DMS53 treated with DMSO at 0.1 percent for 48 hours (cell line): ENCODE data around the gene C13orf46.

ENCODE experiments used
- DNase-seq: peaks from one replicate; lab custom pipeline; 2025; ENCODE audit not compliant: unreplicated experiment; lab: John Stamatoyannopoulos, UW

C13orf46 gene

GRCh38 chr13:113956571-113956970 lies 17.3 kb downstream of the C13orf46 start:
- DNase-seq = no peak

DNA sequence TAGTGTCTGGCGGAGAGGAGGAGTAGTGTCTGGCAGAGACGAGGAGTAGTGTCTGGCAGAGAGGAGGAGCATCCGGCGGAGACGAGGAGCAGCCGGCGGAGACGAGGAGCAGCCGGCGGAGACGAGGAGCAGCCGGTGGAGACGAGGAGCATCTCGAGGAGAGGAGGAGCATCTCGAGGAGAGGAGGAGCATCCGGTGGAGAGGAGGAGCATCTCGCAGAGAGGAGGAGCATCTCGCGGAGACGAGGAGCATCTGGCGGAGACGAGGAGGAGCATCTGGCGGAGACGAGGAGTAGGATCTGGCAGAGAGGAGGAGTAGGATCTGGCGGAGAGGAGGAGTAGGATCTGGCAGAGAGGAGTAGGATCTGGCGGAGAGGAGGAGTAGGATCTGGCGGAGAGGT lies 18.2 kb downstream of the C13orf46 start:
- no peak for DNase-seq

GRCh38 chr13:113955235-113955634 lies 18.6 kb downstream of the C13orf46 start:
- no peak for DNase-seq

GRCh38 chr13:113954046-113954835 lies 19.6 kb downstream of the C13orf46 start:
- DNase-seq = no peak

- DNase-seq = no peak
These were observed 20.3 kb downstream of the C13orf46 start for GRCh38 chr13:113953561-113953960.

- no peak for DNase-seq
These were observed 20.8 kb downstream of the C13orf46 start for GRCh38 chr13:113952983-113953520.

DNA sequence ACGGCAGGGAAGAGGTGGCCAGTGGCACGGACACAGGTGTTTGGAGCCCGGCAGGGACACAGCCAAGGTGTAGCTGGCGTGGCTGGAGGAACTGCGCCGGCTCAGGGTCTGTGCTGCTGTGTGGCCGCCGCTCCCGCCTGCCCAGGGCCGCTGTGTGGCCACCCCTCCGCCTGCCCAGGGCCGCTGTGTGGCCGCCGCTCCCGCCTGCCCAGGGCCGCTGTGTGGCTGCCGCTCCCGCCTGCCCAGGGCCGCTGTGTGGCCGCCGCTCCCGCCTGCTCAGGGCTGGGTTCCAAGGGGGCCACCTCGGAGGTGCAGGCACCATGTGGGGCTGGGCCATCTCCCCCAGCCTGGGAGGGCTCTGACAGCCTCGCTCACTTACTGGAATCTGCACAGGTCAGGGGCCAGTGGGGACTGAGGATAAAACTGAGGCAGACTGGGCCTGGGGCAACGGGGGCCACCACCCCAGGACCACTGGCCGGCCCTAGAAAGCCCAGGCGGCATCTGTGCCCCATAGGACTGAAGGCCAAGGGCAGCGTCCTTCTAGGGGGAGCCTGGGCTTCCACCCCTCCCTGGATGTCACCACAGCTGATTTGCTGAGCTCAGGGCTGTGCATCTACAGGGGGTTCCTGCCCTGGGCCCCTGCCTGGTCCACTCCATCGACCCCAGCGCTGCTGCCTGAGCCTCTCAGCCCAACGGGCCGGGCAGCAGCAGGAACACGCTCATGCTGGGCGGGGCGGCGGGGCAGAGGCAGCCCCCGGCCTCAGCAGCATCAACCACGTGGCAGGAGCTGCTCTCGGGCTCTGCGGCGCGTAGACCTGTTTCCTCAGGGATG lies 21.5 kb downstream of the C13orf46 start:
- no peak for DNase-seq

DNA sequence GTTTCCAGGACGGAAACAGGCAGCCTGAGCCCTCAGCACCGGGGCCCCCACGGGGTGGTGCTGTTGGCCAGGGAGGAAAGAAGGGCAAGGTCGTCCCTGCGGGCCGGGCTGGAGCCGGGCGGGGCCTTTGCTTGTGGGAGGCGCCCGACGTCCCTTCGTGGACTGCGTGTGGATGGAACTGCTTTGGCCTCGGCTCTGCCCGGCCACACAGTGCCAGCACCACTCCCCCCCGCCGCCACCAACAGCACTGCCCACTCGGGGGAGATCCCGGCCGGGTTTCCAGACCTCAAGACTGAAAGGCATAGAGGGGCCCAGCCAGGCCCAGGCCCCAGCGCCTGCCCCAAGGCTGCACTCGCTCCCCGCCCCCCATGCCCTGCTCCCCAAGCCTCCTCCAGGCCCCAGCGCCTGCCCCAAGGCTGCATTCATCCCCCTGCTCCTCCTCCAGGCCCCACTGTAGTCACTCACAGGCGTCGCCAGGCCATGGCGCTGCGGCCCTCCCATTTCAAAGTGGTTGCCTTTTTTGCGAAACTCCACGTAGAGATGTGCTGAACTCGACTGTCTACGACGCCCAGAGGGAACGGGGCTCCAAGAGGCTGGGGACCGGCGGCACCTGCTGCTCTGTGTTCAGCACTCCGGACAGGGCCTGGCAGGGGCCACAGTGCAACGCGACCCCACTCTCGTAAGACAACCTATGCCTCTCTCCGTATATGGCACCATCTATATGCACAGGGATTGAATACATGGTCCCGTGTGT lies 22.5 kb downstream of the C13orf46 start:
- peak; percentile 3 for DNase-seq

DNA sequence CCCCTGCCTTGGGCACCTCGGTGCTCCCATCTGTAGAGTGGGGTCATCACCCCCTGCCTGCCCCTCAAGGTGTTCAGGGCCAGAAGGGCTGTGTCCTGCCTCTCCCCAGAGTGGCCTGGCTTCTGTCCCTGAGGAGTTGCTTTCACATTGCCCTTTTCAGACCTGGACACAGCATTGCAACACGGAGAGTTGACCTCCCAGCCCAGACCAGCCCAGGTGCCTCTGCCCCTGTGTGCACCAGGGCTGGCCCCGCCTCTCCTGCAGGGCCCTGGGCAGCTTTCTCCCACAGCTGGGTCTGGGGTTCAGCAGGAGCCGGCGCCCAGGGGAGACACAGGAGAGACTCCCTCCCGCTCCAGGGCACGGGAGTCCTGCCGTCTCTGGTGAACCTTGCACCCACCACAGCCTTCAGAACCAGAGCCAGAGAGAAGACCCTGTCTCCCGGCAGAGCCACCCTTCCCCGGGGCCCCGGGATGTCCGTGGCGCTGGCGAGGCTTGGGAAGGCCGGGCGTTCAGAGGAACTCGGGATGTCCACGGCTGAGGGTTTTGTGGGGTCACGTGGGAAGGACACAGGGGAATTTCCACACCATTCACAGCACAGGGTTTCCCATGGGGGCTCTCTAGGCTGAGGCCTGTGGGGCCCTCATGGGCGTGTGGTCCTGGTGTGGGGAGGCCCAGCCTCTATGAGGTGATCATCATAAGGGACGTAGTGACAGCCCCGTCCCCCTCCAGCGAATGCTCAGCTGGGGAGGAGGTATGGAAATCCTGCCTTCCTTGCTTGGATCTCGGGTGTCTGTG lies 23.2 kb downstream of the C13orf46 start:
- DNase-seq = no peak

GRCh38 chr13:113949546-113949945 lies 24.3 kb downstream of the C13orf46 start:
- DNase-seq = no peak

DNA sequence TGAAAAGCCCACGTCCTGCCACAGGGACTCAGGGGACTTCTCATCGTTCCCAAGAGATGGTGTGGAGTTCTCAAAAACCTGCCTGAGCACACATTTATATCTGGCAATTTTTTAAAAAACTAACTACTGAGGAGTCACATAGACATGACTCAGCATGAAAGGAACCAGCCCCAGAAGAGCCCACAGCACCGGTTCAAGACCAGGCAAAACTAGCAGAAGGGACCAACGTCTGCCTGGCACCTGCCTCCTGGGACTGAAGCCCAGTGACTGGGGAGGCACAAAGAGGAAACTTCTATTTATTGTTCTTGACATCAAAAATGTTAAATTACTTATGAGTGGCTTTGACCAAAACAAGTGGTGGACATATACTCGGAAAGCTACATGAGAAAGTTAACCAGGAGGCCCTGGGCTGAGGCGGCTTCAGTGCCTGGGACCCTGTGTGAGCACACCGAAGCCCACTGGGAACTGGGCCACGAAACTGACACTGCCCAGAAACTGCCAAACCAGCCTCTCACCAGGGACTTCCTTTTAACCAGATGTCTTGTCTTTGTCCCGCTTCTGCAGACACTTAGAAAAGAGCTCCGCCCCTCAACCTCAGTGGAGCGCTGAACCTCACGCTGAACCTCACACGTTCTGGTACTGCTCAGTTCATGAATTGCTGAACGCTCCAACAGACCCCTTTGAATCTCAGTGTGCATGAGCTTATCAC lies 25.7 kb downstream of the C13orf46 start:
- no peak for DNase-seq

- no peak for DNase-seq
These were observed 26.4 kb downstream of the C13orf46 start for GRCh38 chr13:113947311-113948033.

- no peak for DNase-seq
These were observed 27.3 kb downstream of the C13orf46 start for GRCh38 chr13:113946409-113947181.

- DNase-seq = no peak
These were observed 27.9 kb downstream of the C13orf46 start for GRCh38 chr13:113945857-113946408.

DNA sequence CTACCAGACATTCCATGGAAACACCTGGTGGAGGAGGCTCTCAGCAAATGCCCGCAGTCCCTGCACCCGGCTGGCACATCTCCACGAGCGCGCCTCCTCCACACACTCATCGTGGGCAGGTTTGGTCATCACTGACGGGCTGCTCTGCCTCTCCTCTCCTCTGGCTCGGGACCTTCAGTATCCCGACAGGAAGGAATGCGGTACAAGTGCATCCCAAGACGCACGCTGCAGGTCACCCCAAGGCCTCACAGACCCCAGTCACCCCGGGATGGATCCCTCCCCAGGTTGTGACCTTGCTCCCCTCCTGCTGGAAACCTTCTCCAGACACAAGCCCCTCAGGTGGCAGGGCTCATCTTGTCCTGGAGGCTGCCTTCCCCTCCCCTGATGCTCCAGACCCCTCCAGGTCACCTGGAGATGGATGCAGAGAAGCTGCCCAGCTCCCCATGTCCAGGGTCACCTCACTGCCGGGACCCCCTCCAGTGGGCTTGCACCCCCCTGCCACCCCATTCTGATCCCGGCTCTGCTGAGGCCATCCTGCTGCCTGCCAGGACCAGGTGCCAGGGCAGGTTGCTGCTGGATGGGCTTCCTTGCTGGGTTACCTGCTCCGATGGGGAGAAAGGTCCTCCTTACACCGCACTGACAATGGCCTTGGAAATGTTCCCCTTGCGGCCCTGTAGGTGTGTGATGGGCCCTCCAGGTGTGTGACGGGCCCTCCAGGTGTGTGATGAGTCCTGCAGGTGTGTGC lies 29.9 kb downstream of the C13orf46 start:
- DNase-seq = no peak

DNA sequence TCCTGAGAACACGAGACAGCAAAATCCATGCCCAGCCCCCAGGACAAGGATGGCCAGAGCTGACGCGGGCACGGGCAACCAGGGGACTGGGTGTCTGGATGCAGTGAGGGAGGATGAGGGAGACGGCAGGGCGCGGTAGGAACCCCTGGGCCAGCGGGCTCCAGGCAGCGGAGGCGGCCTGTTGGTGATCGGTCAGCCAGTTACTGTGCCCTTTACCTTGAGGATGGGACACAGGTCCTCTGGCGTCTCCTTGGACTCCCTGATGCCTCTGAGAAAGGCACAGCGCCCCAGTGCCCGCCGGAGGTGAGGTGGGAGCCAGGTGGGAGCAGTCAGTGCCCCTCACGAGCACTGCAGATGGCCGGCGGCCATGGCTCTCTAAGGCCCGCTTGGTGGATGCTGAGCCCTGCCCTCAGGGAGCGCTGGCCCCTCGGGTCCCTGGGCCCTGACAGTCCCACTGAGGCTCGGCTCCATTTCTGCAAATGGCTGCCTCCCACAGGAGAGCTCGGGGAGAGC lies 31.2 kb downstream of the C13orf46 start:
- no peak for DNase-seq

- no peak for DNase-seq
These were observed 32.2 kb downstream of the C13orf46 start for GRCh38 chr13:113941571-113942191.
